HepG2 (cell line): ENCODE measurements around the gene IZUMO4. TPM values are rescaled to one million over a fixed set of nuclear protein-coding genes. Genes with fewer than 3 reads are reported as not detected.

Experiments
- ARNTL ChIP-seq: sonication (generic); formaldehyde crosslinking; IDR thresholded peaks from 2 replicates; pipeline ENCODE4 v1.4.0; 2020; ENCODE audit warnings: mild to moderate bottlenecking, missing genetic modification reagents
- EEA1 ChIP-seq: sonication (generic); formaldehyde crosslinking; IDR thresholded peaks from 2 replicates; pipeline ENCODE4 v1.5.1; 2020; ENCODE audit warnings: mild to moderate bottlenecking, missing genetic modification reagents, borderline replicate concordance
- HNRNPL ChIP-seq: fragments of 200-400 bp; formaldehyde crosslinking; IDR thresholded peaks from 2 replicates; pipeline ENCODE4 v1.6.1; 2017; ENCODE audit warnings: mild to moderate bottlenecking, low read depth, low read length
- KAT2B ChIP-seq: fragments of 150-350 bp; IDR thresholded peaks from 2 replicates; pipeline ENCODE4 v1.6.1; 2014; ENCODE audit warnings: low read depth, low read length, borderline replicate concordance
- NAIF1 ChIP-seq: sonication (generic); formaldehyde crosslinking; IDR thresholded peaks from 2 replicates; pipeline ENCODE4 v1.5.0; 2020; ENCODE audit warnings: mild to moderate bottlenecking, missing genetic modification reagents, borderline replicate concordance
- RBM39 ChIP-seq: fragments of 200-400 bp; formaldehyde crosslinking; IDR thresholded peaks from one replicate; pipeline ENCODE4 v1.6.1; 2018; ENCODE audit warnings: antibody characterized with exemption, mild to moderate bottlenecking, low read depth, low read length; ENCODE audit not compliant: poor library complexity, severe bottlenecking
- REXO4 ChIP-seq: sonication (generic); formaldehyde crosslinking; IDR thresholded peaks from 2 replicates; pipeline ENCODE4 v1.8.0; 2022; ENCODE audit warnings: missing genetic modification reagents, mild to moderate bottlenecking, borderline replicate concordance
- SMAD1 ChIP-seq: sonication (generic); formaldehyde crosslinking; IDR thresholded peaks from 2 replicates; pipeline ENCODE4 v1.4.0; 2020; ENCODE audit warnings: missing genetic modification reagents, low read depth, mild to moderate bottlenecking, borderline replicate concordance
- ZFP36L1 ChIP-seq: sonication (generic); formaldehyde crosslinking; IDR thresholded peaks from 2 replicates; pipeline ENCODE4 v1.8.0; 2022; ENCODE audit warnings: mild to moderate bottlenecking, missing genetic modification reagents, moderate library complexity
- ZKSCAN8 ChIP-seq: IDR thresholded peaks from 2 replicates; pipeline ENCODE4 v1.6.1; 2016; ENCODE audit warnings: borderline replicate concordance, missing genetic modification reagents, missing compliant biosample characterization
- ZNF12 ChIP-seq: sonication (generic); formaldehyde crosslinking; IDR thresholded peaks from 2 replicates; pipeline ENCODE4 v1.5.0; 2020; ENCODE audit warnings: missing genetic modification reagents
- ZNF331 ChIP-seq: sonication (generic); formaldehyde crosslinking; IDR thresholded peaks from 2 replicates; pipeline ENCODE4 v1.4.0; 2020; ENCODE audit warnings: missing genetic modification reagents
- polyA plus RNA-seq, 8 experiments: library from polyadenylated mRNA; depleted of rRNA in 3 of 8; stranded (reverse) in 7 of 8; unstranded in 1 of 8; fragments of >200 nt; fragmentation: Illumina TruSeq in 4 of 8; extraction: Trizol in 4 of 8; gene quantifications; 2 replicates each; pipeline versions ENCODE4 v1.2.1 to v1.2.3, GENCODE V29; 2011 to 2016; ENCODE audit warnings: low read depth in 4 of 8, missing spikeins in 1 of 8, mixed read lengths in 1 of 8; ENCODE audit not compliant: insufficient read depth in 1 of 8
- total RNA-seq, 5 experiments: library from RNA; depleted of rRNA; stranded (reverse); fragments of >200 nt; fragmentation: Illumina TruSeq; extraction: Trizol; gene quantifications; 2 replicates each; pipeline ENCODE4 v1.2.3, GENCODE V29; 2016; ENCODE audit warnings: low read depth in 1 of 5
- TF ChIP-seq, protein P1 (sequence below): sonication (generic); formaldehyde crosslinking; IDR thresholded peaks from 2 replicates; pipeline ENCODE4 v1.9.0; 2021; ENCODE audit warnings: missing genetic modification reagents, mild to moderate bottlenecking, borderline replicate concordance
- TF ChIP-seq, protein P2 (sequence below): sonication (generic); formaldehyde crosslinking; IDR thresholded peaks from 2 replicates; pipeline ENCODE4 v1.4.0; 2020; ENCODE audit warnings: missing genetic modification reagents
- TF ChIP-seq, protein P3 (sequence below): IDR thresholded peaks from 2 replicates; pipeline ENCODE4 v1.6.1; 2018; ENCODE audit warnings: missing genetic modification reagents
- TF ChIP-seq, protein P4 (sequence below): sonication (generic); formaldehyde crosslinking; conservative IDR thresholded peaks from 2 replicates; pipeline ENCODE4 v1.4.0; 2020; ENCODE audit warnings: mild to moderate bottlenecking, missing genetic modification reagents, moderate library complexity
- TF ChIP-seq, protein P5 (sequence below): sonication (generic); formaldehyde crosslinking; IDR thresholded peaks from 2 replicates; pipeline ENCODE4 v1.5.1; 2020; ENCODE audit warnings: mild to moderate bottlenecking, moderate library complexity, missing genetic modification reagents
- TF ChIP-seq, protein P6 (sequence below): sonication (generic); formaldehyde crosslinking; conservative IDR thresholded peaks from 2 replicates; pipeline ENCODE4 v1.4.0; 2020; ENCODE audit warnings: missing genetic modification reagents

Gene IZUMO4
- total and polyA plus RNA-seq, 2 of the 13 experiments (the other 11 are each of a cell fraction or from before 2014, with no cell fraction given): 0.77 to 3.9 TPM

DNA sequence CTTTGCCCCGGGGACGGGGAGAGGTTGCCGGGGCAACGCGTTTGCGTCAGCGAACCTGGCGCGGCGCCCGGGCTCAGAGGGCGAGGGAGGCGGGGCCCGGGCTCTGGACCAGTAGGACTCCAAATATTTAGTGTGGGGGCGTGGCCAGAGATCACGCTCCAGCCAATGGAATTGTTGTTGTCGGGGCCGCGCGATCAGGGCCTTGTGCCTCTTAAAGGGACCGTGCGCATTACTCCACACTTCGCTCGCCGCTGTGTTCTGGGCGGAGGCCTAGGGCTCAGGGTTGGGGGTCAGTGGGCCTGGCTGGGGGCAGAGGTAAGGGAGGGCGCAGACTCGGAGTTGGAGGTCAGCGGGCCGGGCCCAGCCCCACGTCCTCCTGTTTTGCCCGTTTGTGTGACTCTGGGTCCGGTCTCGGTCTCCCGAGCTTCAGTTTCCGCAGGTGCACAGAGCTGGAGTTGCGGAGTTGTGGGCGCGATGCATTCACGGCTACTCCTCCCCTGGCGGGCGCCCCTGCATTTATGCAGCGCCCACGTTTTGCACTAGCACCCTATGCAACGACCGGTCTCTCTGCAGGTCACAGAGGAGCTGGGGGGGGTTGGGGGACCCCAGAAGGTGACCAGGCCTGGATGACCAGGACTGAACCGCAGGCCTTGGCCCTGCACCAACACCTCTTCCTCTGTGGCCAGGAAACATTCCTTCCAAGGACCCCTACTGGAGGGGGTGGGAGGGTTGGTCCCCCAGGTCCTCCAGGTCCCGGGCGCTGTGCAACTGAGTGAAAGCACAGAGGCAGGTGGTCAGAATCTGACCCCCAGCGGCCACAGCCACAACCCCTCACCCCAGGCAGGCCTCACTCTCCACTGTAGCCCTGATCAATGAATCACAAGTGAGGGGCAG is 35.0 kb upstream of the IZUMO4 start (continued):
- TF ChIP-seq, protein P1, sequence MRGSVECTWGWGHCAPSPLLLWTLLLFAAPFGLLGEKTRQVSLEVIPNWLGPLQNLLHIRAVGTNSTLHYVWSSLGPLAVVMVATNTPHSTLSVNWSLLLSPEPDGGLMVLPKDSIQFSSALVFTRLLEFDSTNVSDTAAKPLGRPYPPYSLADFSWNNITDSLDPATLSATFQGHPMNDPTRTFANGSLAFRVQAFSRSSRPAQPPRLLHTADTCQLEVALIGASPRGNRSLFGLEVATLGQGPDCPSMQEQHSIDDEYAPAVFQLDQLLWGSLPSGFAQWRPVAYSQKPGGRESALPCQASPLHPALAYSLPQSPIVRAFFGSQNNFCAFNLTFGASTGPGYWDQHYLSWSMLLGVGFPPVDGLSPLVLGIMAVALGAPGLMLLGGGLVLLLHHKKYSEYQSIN: no peak
- TF ChIP-seq KAT2B (no peak), SMAD1 (CRISPR knock-in tag) (no peak), ZKSCAN8 (CRISPR knock-in tag) (peak; percentile 75), RBM39 (no peak), REXO4 (peak; percentile 67; the same call in 1 of the 2 replicates), ARNTL (CRISPR knock-in tag) (peak; percentile 57; the same call in 1 of the 2 replicates), EEA1 (CRISPR knock-in tag) (no peak; the same call in 1 of the 2 replicates), NAIF1 (CRISPR knock-in tag) (no peak), ZNF331 (CRISPR knock-in tag) (0 out of 2 replicates have a peak, but pooled peaks have one; percentile 20), ZNF12 (CRISPR knock-in tag) (no peak), ZFP36L1 (CRISPR knock-in tag) (no peak), HNRNPL (0 out of 2 replicates have a peak, but pooled peaks have one; percentile 30)
- TF ChIP-seq, protein P2, sequence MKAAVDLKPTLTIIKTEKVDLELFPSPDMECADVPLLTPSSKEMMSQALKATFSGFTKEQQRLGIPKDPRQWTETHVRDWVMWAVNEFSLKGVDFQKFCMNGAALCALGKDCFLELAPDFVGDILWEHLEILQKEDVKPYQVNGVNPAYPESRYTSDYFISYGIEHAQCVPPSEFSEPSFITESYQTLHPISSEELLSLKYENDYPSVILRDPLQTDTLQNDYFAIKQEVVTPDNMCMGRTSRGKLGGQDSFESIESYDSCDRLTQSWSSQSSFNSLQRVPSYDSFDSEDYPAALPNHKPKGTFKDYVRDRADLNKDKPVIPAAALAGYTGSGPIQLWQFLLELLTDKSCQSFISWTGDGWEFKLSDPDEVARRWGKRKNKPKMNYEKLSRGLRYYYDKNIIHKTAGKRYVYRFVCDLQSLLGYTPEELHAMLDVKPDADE (CRISPR knock-in tag): no peak
- TF ChIP-seq, protein P3, sequence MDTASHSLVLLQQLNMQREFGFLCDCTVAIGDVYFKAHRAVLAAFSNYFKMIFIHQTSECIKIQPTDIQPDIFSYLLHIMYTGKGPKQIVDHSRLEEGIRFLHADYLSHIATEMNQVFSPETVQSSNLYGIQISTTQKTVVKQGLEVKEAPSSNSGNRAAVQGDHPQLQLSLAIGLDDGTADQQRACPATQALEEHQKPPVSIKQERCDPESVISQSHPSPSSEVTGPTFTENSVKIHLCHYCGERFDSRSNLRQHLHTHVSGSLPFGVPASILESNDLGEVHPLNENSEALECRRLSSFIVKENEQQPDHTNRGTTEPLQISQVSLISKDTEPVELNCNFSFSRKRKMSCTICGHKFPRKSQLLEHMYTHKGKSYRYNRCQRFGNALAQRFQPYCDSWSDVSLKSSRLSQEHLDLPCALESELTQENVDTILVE: no peak
- TF ChIP-seq, protein P4, sequence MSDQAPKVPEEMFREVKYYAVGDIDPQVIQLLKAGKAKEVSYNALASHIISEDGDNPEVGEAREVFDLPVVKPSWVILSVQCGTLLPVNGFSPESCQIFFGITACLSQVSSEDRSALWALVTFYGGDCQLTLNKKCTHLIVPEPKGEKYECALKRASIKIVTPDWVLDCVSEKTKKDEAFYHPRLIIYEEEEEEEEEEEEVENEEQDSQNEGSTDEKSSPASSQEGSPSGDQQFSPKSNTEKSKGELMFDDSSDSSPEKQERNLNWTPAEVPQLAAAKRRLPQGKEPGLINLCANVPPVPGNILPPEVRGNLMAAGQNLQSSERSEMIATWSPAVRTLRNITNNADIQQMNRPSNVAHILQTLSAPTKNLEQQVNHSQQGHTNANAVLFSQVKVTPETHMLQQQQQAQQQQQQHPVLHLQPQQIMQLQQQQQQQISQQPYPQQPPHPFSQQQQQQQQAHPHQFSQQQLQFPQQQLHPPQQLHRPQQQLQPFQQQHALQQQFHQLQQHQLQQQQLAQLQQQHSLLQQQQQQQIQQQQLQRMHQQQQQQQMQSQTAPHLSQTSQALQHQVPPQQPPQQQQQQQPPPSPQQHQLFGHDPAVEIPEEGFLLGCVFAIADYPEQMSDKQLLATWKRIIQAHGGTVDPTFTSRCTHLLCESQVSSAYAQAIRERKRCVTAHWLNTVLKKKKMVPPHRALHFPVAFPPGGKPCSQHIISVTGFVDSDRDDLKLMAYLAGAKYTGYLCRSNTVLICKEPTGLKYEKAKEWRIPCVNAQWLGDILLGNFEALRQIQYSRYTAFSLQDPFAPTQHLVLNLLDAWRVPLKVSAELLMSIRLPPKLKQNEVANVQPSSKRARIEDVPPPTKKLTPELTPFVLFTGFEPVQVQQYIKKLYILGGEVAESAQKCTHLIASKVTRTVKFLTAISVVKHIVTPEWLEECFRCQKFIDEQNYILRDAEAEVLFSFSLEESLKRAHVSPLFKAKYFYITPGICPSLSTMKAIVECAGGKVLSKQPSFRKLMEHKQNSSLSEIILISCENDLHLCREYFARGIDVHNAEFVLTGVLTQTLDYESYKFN (CRISPR knock-in tag): peak; percentile 87
- TF ChIP-seq, protein P5, sequence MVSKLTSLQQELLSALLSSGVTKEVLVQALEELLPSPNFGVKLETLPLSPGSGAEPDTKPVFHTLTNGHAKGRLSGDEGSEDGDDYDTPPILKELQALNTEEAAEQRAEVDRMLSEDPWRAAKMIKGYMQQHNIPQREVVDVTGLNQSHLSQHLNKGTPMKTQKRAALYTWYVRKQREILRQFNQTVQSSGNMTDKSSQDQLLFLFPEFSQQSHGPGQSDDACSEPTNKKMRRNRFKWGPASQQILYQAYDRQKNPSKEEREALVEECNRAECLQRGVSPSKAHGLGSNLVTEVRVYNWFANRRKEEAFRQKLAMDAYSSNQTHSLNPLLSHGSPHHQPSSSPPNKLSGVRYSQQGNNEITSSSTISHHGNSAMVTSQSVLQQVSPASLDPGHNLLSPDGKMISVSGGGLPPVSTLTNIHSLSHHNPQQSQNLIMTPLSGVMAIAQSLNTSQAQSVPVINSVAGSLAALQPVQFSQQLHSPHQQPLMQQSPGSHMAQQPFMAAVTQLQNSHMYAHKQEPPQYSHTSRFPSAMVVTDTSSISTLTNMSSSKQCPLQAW (CRISPR knock-in tag): peak; percentile 57; the same call in 1 of the 2 replicates
- TF ChIP-seq, protein P6, sequence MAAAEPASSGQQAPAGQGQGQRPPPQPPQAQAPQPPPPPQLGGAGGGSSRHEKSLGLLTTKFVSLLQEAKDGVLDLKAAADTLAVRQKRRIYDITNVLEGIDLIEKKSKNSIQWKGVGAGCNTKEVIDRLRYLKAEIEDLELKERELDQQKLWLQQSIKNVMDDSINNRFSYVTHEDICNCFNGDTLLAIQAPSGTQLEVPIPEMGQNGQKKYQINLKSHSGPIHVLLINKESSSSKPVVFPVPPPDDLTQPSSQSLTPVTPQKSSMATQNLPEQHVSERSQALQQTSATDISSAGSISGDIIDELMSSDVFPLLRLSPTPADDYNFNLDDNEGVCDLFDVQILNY: no peak
